Measurements from ENCODE around the gene PPDPF. TPM values are rescaled to one million over a fixed set of nuclear protein-coding genes. Genes with fewer than 3 reads are reported as not detected.

PPDPF gene
- total and polyA plus RNA-seq, 3 donors from 2014 or later, result 207 to 529 (median 431) TPM

DNA sequence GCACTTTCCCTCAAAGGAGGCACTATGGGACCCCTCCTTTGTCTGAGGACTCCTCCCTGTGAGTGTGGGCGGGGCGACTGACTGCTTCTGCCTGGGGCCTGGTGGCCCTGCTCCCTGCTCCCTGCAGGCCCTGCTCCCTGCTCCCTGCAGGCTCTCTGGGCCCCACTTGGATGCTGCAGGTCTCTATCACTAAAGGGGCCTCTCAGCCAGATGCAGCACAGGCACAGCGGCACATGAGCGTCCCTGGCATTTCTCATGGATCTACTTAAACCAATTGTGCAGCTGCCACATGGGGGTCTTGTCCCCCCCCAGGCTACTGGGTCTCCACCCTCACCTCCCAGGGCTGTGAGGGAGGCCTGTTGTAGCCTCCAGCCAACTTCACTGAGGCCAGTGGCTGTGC is 29.5 kb upstream of the PPDPF start:
- no peak overlapping the region for H3K4me3 ChIP-seq
- H3K36me3 ChIP-seq (ENCODE audit: low read depth, missing control alignments), result no peaks in the 10 kb centered on the region
- no peaks in the 10 kb centered on the region for H3K27me3 ChIP-seq
- no peak overlapping the region for H3K27ac ChIP-seq
- 86 to 94% methylated on average over 2 to 4 of the region's 4 CpGs for WGBS, 2 donors
- no peak for TF ChIP-seq POLR2A (IDR thresholded peaks at IDR 0.05)
- TF ChIP-seq, protein P1, sequence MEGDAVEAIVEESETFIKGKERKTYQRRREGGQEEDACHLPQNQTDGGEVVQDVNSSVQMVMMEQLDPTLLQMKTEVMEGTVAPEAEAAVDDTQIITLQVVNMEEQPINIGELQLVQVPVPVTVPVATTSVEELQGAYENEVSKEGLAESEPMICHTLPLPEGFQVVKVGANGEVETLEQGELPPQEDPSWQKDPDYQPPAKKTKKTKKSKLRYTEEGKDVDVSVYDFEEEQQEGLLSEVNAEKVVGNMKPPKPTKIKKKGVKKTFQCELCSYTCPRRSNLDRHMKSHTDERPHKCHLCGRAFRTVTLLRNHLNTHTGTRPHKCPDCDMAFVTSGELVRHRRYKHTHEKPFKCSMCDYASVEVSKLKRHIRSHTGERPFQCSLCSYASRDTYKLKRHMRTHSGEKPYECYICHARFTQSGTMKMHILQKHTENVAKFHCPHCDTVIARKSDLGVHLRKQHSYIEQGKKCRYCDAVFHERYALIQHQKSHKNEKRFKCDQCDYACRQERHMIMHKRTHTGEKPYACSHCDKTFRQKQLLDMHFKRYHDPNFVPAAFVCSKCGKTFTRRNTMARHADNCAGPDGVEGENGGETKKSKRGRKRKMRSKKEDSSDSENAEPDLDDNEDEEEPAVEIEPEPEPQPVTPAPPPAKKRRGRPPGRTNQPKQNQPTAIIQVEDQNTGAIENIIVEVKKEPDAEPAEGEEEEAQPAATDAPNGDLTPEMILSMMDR (IDR thresholded peaks at IDR 0.05), result no peak
- no peak for DNase-seq
- intact Hi-C loops (cut with DNase I; ENCODE audit: low total_unique reads), result no loop called here
- H3K4me1 ChIP-seq, result no peaks in the 10 kb centered on the region
- H3K9me3 ChIP-seq, result no peaks in the 10 kb centered on the region

DNA sequence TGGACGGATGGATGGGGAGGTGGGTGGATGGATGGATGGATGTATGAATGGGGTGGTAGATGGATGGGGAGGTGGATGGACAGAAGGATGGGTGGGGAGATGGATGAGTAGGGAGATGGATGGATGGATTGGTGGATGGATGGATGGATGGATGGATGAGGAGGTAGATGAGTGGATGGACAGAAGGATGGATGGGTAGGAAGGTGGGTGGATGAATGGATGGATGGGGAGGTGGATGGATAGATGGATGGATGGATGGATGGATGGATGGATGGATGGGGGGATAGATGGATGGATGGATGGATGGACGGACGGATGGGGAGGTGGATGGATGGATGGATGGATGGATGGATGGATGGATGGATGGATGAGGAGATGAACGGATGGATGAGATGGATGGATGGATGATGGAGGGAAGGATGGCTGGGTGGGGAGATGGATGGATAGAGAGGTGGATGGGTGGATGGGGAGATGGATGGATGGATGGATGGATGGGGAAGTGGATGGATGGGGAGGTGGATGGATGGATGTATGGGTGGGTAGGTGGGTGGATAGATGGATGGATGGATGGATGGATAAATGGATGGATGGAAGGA is 28.8 kb upstream of the PPDPF start:
- Histone ChIP-seq H3K4me1 (no peaks in the 10 kb centered on the region), H3K9me3 (no peaks in the 10 kb centered on the region), H3K27me3 (no peaks in the 10 kb centered on the region), H3K4me3 (no peak overlapping the region), H3K27ac (no peak overlapping the region), H3K36me3 (ENCODE audit: low read depth, missing control alignments) (no peaks in the 10 kb centered on the region)
- no peak for TF ChIP-seq POLR2A (IDR thresholded peaks at IDR 0.05)
- TF ChIP-seq, protein P1 (IDR thresholded peaks at IDR 0.05), result no peak
- WGBS, 2 donors, result 54 to 55% methylated on average over 4 of the region's 4 CpGs
- no peak for DNase-seq
- intact Hi-C loops (cut with DNase I; ENCODE audit: low total_unique reads), result no loop called here

DNA sequence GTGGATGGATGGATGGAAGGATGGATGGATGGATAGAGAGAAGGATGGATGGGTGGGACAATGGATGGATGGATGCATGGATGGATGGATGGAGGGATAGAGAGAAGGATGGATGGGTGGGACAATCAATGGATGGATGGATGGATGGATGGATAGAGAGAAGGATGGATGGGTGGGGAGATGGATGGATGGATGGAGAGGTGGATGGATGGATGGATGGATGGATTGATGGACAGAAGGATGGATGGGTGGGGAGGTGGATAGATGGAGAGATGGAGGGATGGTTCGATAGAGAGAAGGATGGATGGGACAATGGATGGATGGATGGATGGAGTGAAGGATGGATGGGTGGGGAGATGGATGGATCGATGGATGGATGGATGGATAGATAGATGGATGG is 28.0 kb upstream of the PPDPF start:
- Histone ChIP-seq H3K4me1 (no peaks in the 10 kb centered on the region), H3K27me3 (no peaks in the 10 kb centered on the region), H3K9me3 (no peaks in the 10 kb centered on the region), H3K27ac (no peak overlapping the region), H3K4me3 (no peak overlapping the region), H3K36me3 (ENCODE audit: low read depth, missing control alignments) (no peaks in the 10 kb centered on the region)
- TF ChIP-seq POLR2A (IDR thresholded peaks at IDR 0.05), result no peak
- TF ChIP-seq, protein P1 (IDR thresholded peaks at IDR 0.05), result no peak
- no peak for DNase-seq
- intact Hi-C loops (cut with DNase I; ENCODE audit: low total_unique reads), result no loop called here
- WGBS, 2 donors, result 92 to 94% methylated on average over 2 of the region's 2 CpGs

DNA sequence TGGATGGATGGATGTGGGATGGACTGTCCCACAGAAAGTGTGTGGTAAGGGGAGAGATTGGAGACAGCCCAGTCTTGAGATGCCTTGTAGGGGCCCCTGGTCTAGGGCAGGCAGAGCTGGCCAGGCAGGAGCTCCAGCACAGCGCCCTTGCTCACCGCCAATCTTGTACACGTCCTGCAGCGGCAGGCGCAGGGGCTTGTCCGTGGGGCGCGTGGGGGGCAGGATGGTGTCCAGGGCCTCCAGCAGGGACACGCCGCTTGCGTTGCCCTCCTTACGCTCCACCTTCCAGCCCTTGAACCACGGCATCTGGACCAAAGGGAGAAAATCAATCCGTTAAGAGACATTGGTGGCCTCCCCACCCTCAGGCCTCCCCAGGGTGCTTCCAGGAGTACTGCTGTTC is 27.6 kb upstream of the PPDPF start:
- H3K4me1 ChIP-seq, result no peaks in the 10 kb centered on the region
- no peaks in the 10 kb centered on the region for H3K36me3 ChIP-seq (ENCODE audit: low read depth, missing control alignments)
- TF ChIP-seq, protein P1 (IDR thresholded peaks at IDR 0.05), result no peak
- no peak for TF ChIP-seq POLR2A (IDR thresholded peaks at IDR 0.05)
- no peak overlapping the region for H3K4me3 ChIP-seq
- WGBS, 2 donors, result 93 to 95% methylated on average over 13 to 14 of the region's 14 CpGs
- no peaks in the 10 kb centered on the region for H3K27me3 ChIP-seq
- intact Hi-C loops (cut with DNase I; ENCODE audit: low total_unique reads), result no loop called here
- H3K27ac ChIP-seq, result no peak overlapping the region
- no peaks in the 10 kb centered on the region for H3K9me3 ChIP-seq
- DNase-seq, result no peak

DNA sequence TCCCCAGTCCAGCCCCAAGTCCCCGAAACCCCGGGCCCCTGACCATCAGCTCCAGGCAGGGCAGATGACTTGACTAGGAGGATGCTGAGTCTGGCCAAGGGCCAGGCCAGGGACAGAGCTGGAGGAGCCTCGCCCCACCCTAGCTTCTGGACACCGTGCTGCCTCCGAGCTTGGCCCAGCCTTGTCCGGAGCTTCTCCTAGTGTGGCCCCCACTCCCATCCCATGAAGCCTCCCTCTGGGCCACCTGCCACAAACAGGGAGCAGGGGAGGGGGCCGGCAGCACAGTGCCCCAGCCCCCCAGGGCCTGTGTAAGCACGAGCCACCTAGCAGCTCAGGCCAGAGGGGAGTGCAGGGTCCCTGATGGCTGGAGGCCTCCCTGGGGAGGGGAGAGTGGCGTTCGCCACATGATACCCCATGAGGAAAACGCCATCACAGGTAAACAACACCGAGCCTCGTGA is 27.0 kb upstream of the PPDPF start:
- Histone ChIP-seq H3K9me3 (no peaks in the 10 kb centered on the region), H3K27ac (no peak overlapping the region), H3K36me3 (ENCODE audit: low read depth, missing control alignments) (no peaks in the 10 kb centered on the region), H3K4me3 (no peak overlapping the region), H3K4me1 (no peaks in the 10 kb centered on the region), H3K27me3 (no peaks in the 10 kb centered on the region)
- DNase-seq, result no peak
- TF ChIP-seq POLR2A (IDR thresholded peaks at IDR 0.05), result no peak
- TF ChIP-seq, protein P1 (IDR thresholded peaks at IDR 0.05), result no peak
- intact Hi-C loops (cut with DNase I; ENCODE audit: low total_unique reads), result no loop called here
- WGBS, 2 donors, result 62 to 69% methylated on average over 6 to 13 of the region's 13 CpGs

Data from testis (tissue), 3 donors.